Adrenal gland (tissue), 12 donors: ENCODE measurements around the gene COLGALT1. TPM values are rescaled to one million over a fixed set of nuclear protein-coding genes. Genes with fewer than 3 reads are reported as not detected.

Source experiments
- DNase-seq, 7 donors: peaks; one replicate each; pipeline ENCODE4 v3.0.0-alpha.2; 2019 to 2020
- H3K27ac ChIP-seq, 5 donors: fragments of 200-600 bp; sonication (generic) in 4 of 5; 1 replicate in 3 of 5; 2 replicates in 2 of 5; pipeline versions ENCODE4 v1.5.1 to v1.8.0; 2016 to 2020; ENCODE audit warnings: mild to moderate bottlenecking in 1 of 5
- H3K27me3 ChIP-seq: fragments of 200-600 bp; 2 replicates; pipeline ENCODE4 v1.8.0; 2021
- H3K36me3 ChIP-seq, 2 donors: fragments of 200-600 bp; replicated peaks in 1 of 2; 1 replicate in 1 of 2; 2 replicates in 1 of 2; pipeline versions ENCODE4 v1.5.1 to v1.8.0; 2018 to 2022
- H3K4me1 ChIP-seq, 2 donors: fragments of 200-600 bp; replicated peaks in 1 of 2; 1 replicate in 1 of 2; 2 replicates in 1 of 2; pipeline versions ENCODE4 v1.5.1 to v1.8.0; 2018 to 2021
- H3K4me3 ChIP-seq, 4 donors: fragments of 200-600 bp; sonication (generic) in 3 of 4; one replicate each; pipeline ENCODE4 v1.5.1; 2016 to 2018
- H3K9me3 ChIP-seq, 3 donors: fragments of 200-600 bp; sonication (generic) in 1 of 3; replicated peaks in 1 of 3; 1 replicate in 2 of 3; 2 replicates in 1 of 3; pipeline versions ENCODE4 v1.5.1 to v1.8.0; 2016 to 2021
- CTCF ChIP-seq, 6 experiments: fragments of 450-650 bp in 4 of 6; fragments of 200-600 bp in 2 of 6; sonication (generic) in 1 of 6; IDR thresholded peaks; 1 replicate in 5 of 6; 2 replicates in 1 of 6; pipeline versions ENCODE4 v1.5.1 to v1.8.0; 2016 to 2021; ENCODE audit warnings: antibody characterized with exemption in 6 of 6, mild to moderate bottlenecking in 2 of 6, moderate library complexity in 1 of 6
- POLR2A ChIP-seq, 2 donors: fragments of 450-650 bp; IDR thresholded peaks; one replicate each; pipeline ENCODE4 v1.6.1; 2017; ENCODE audit warnings: antibody characterized with exemption in 2 of 2, mild to moderate bottlenecking in 2 of 2, moderate library complexity in 1 of 2
- WGBS, 4 donors: extraction: QIAGEN DNeasy Blood & Tissue Kit in 2 of 4; methylation state at CpG; one replicate each; pipeline versions ENCODE4 v1.1.5 to v1.1.7; 2013 to 2017; 5-methylcytosine and 5-hydroxymethylcytosine counted together
- intact Hi-C, 2 donors: fragments of 100-400 bp; cut with DNase I; formaldehyde crosslinking; loops; one replicate each; pipeline versions ENCODE4 v1.14.1 to v1.15.0; 2022 to 2023
- polyA plus RNA-seq, 3 donors: library from polyadenylated mRNA; stranded (reverse); fragments of 200-250 nt in 2 of 3; fragments of 350-450 nt in 1 of 3; fragmentation: Illumina TruSeq in 1 of 3; extraction: RNeasy Lipid Tissue Mini Kit (QIAGEN cat#74804) in 1 of 3; gene quantifications; one replicate each; pipeline ENCODE4 v1.2.3, GENCODE V29; 2013 to 2014
- total RNA-seq, 9 donors: library from RNA; depleted of rRNA in 4 of 9; stranded (reverse); fragments of >200 nt in 4 of 9; fragments of 120-200 nt in 1 of 9; fragmentation: NEBNext Ultra II Directional in 1 of 9; extraction: Animal tissue kit (Norgen Biotek cat#: 25700) in 1 of 9; gene quantifications; one replicate each; pipeline versions ENCODE4 v1.1.0 to v1.2.4, GENCODE V29; 2013 to 2023
- donor health status: healthy with polysubstance abuse.
- donor health status: Bipolar disorder and iron deficiency.
- donor health status: DM: yes; HTN: yes; CAD: no.
- donor health status: DM: no; HTN: no; CAD: no.
- donor health status: DM: no; HTN: no; CAD: no.
- donor health status: DM: yes; HTN: yes; CAD: no.

COLGALT1 gene
- total and polyA plus RNA-seq, 12 donors, result 23.5 to 81.0 (median 56.7) TPM

- no peak overlapping the region for H3K4me3 ChIP-seq
- DNase-seq, result no peak
- H3K4me1 ChIP-seq, result peaks cover 0 to 10% of the 10 kb centered on the region in 2 donors
- no peaks in the 10 kb centered on the region for H3K9me3 ChIP-seq
- no peak overlapping the region for H3K27ac ChIP-seq
- intact Hi-C loops, result no loop called here
- H3K27me3 ChIP-seq, result no peaks in the 10 kb centered on the region
- peaks cover 0 to 7% of the 10 kb centered on the region in 2 donors for H3K36me3 ChIP-seq
- 67 to 78% (median 74%) methylated on average over 9 of the region's 9 CpGs for WGBS, 4 donors
- no peak for TF ChIP-seq CTCF (IDR thresholded peaks at IDR 0.05)
- TF ChIP-seq POLR2A (IDR thresholded peaks at IDR 0.05), result no peak
Observed at GRCh38 chr19:17525141-17525540, 30.3 kb upstream of the COLGALT1 start.

- Histone ChIP-seq H3K4me1 (peaks cover 0 to 10% of the 10 kb centered on the region in 2 donors), H3K27me3 (peaks cover under 1% of the 10 kb centered on the region), H3K27ac (no peak overlapping the region), H3K4me3 (no peak overlapping the region), H3K9me3 (no peaks in the 10 kb centered on the region), H3K36me3 (no peaks in the 10 kb centered on the region)
- no peak for TF ChIP-seq POLR2A (IDR thresholded peaks at IDR 0.05)
- no peak for TF ChIP-seq CTCF (IDR thresholded peaks at IDR 0.05)
- no peak for DNase-seq
- 65 to 71% (median 67%) methylated on average over 4 to 16 of the region's 16 CpGs for WGBS, 4 donors
- intact Hi-C loops, result no loop called here
Observed at GRCh38 chr19:17526922-17527321, 28.5 kb upstream of the COLGALT1 start.

GRCh38 chr19:17527326-17527725 lies 28.1 kb upstream of the COLGALT1 start:
- no peak for TF ChIP-seq POLR2A (IDR thresholded peaks at IDR 0.05)
- no peak for TF ChIP-seq CTCF (IDR thresholded peaks at IDR 0.05)
- Histone ChIP-seq H3K4me1 (peaks cover 0 to 8% of the 10 kb centered on the region in 2 donors), H3K27me3 (peaks cover 3% of the 10 kb centered on the region), H3K27ac (no peak overlapping the region), H3K36me3 (no peaks in the 10 kb centered on the region), H3K9me3 (no peaks in the 10 kb centered on the region), H3K4me3 (no peak overlapping the region)
- intact Hi-C loops, result no loop called here
- 65 to 79% (median 69%) methylated on average over 10 of the region's 10 CpGs for WGBS, 4 donors
- no peak for DNase-seq

- Histone ChIP-seq H3K4me1 (no peaks in the 10 kb centered on the region), H3K27me3 (peaks cover 3% of the 10 kb centered on the region), H3K9me3 (no peaks in the 10 kb centered on the region), H3K36me3 (no peaks in the 10 kb centered on the region), H3K4me3 (no peak overlapping the region), H3K27ac (no peak overlapping the region)
- no peak for DNase-seq
- no peak for TF ChIP-seq POLR2A (IDR thresholded peaks at IDR 0.05)
- WGBS, 4 donors, result 90 to 100% (median 93%) methylated on average over 2 to 3 of the region's 3 CpGs
- intact Hi-C loops, result no loop called here
Observed at GRCh38 chr19:17528610-17529009, 26.8 kb upstream of the COLGALT1 start.
